SKM-1 treated with dmso at 0.1 percent for 144 hours (cell line): ENCODE measurements around the gene HDAC4.

Source experiments
- DNase-seq: peaks from one replicate; lab custom pipeline; 2025; ENCODE audit not compliant: unreplicated experiment; lab: John Stamatoyannopoulos, UW

Gene HDAC4

GRCh38 chr2:239385096-239386000 is 15.5 kb downstream of the HDAC4 start:
- DNase-seq = no peak

GRCh38 chr2:239383759-239384156 is 17.1 kb downstream of the HDAC4 start:
- no peak for DNase-seq

- DNase-seq = no peak
Measured at GRCh38 chr2:239383036-239383758, 17.6 kb downstream of the HDAC4 start.

- DNase-seq = no peak
Measured at GRCh38 chr2:239382384-239382880, 18.4 kb downstream of the HDAC4 start.

- no peak for DNase-seq
Measured at GRCh38 chr2:239381709-239382134, 19.1 kb downstream of the HDAC4 start.

- no peak for DNase-seq
Measured at GRCh38 chr2:239380831-239381708, 19.8 kb downstream of the HDAC4 start.

- no peak for DNase-seq
Measured at GRCh38 chr2:239379641-239380170, 21.1 kb downstream of the HDAC4 start.

- no peak for DNase-seq
Measured at GRCh38 chr2:239378918-239379640, 21.7 kb downstream of the HDAC4 start.

GRCh38 chr2:239378021-239378917 is 22.6 kb downstream of the HDAC4 start:
- DNase-seq = no peak

- no peak for DNase-seq
Measured at GRCh38 chr2:239377591-239377990, 23.2 kb downstream of the HDAC4 start.

- DNase-seq = no peak
Measured at GRCh38 chr2:239376942-239377531, 23.8 kb downstream of the HDAC4 start.

- no peak for DNase-seq
Measured at GRCh38 chr2:239376351-239376750, 24.5 kb downstream of the HDAC4 start.

- no peak for DNase-seq
Measured at GRCh38 chr2:239375278-239376061, 25.4 kb downstream of the HDAC4 start.

- DNase-seq = no peak
Measured at GRCh38 chr2:239374896-239375277, 25.9 kb downstream of the HDAC4 start.

GRCh38 chr2:239372835-239373234 is 28.0 kb downstream of the HDAC4 start:
- DNase-seq = no peak

- no peak for DNase-seq
Measured at GRCh38 chr2:239371726-239372686, 28.8 kb downstream of the HDAC4 start.
